ENCODE results near the gene GJB3. TPM values are rescaled to one million over a fixed set of nuclear protein-coding genes. Genes with fewer than 3 reads are reported as not detected.

Gene GJB3
- total and polyA plus RNA-seq, 9 of the 15 experiments (the other 6 are each of a cell fraction or from before 2014, with no cell fraction given), result not detected

- peak in 1 of 4 experiments; percentile 4 for DNase-seq (ENCODE audit: extremely low read depth in 1 of 4, low spot score in 3 of 4)
- Histone ChIP-seq H3K36me3 (ENCODE audit: control insufficient read depth, insufficient read depth, low read length) (no peaks in the 10 kb centered on the region), H2AFZ (ENCODE audit: low read depth, low read length) (no peak overlapping the region), H3K9me1 (ENCODE audit: control insufficient read depth, insufficient read depth, low read length) (no peaks in the 10 kb centered on the region), H3K4me2 (ENCODE audit: insufficient read depth, low read length) (no peak overlapping the region), H3K27ac (ENCODE audit: extremely low read depth, low read depth, low read length) (no peak overlapping the region), H3K4me1 (replicated peaks in 1 of 2; ENCODE audit: control insufficient read depth in 2 of 2, insufficient read depth in 2 of 2, low read length in 2 of 2) (peaks cover 0 to 7% of the 10 kb centered on the region in 2 experiments; a peak in 2 of 5 replicates), H3K79me2 (ENCODE audit: control insufficient read depth, insufficient read depth, low read length) (no peaks in the 10 kb centered on the region), H3K4me3 (no peak overlapping the region), H3K9me3 (replicated peaks; ENCODE audit: control insufficient read depth, insufficient read depth, low read depth, low read length) (no peaks in the 10 kb centered on the region), H4K20me1 (replicated peaks; ENCODE audit: control insufficient read depth, insufficient read depth, low read length) (no peaks in the 10 kb centered on the region), H3K9ac (ENCODE audit: insufficient read depth in 1 of 2, low read depth in 2 of 2, low read length in 2 of 2) (no peak overlapping the region; a peak in 1 of 4 replicates), H3K27me3 (ENCODE audit: control insufficient read depth in 2 of 2, insufficient read depth in 2 of 2, low read length in 2 of 2) (peaks cover 0 to 13% of the 10 kb centered on the region in 2 experiments; a peak in 4 of 5 replicates)
- ATAC-seq, result no peak
- no peak for FAIRE-seq
- in situ Hi-C loops (cut with MboI), result no loop called here
- intact Hi-C loops (cut with micrococcal nuclease), result no loop called here
- 28% methylated on average over 3 of the region's 3 CpGs for WGBS (ENCODE audit: insufficient coverage, low coverage, missing lambda C conversion rate)
- no TSS peak for BruUV-seq (replicated peaks)
- ChIA-PET POLR2A (no interaction called here), CTCF (ENCODE audit: low intra/inter-chr PET ratio) (no interaction called here)
- TF ChIP-seq ZBTB8A (IDR thresholded peaks at IDR 0.05; ENCODE audit: partially characterized antibody) (no peak), ZNF766 (CRISPR knock-in tag; conservative IDR thresholded peaks at IDR 0.05) (peak; percentile 62; the same call in 1 of the 2 replicates)
Measured at GRCh38 chr1:34829250-34829649, 48.2 kb downstream of the GJB3 start.

DNA sequence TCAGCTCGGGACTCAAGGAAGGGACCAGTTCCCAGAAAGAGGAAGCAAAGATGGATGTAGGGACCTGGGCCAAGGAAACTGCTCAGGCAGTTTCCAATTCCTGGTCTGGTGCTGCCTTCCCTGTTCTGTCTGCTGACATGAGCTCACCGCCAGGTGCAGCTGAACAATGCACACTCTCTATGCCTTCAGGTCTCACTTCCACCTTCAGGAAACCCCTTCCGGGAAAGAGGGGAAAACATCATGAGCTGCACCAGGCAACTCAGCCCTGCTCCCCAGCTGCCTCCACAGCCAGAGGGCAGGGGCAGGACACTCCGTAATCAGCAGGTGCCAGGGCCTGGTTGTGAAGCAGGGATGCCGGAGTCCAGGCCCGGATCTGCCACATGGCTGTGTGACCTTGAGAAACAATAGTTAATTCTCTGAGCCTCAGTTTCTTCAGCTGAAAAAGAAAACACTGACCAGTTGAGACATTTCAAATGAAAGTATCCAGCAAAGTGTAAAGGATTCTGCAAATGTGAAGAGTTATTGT, 50.8 kb downstream of the GJB3 start:
- Histone ChIP-seq H3K79me2 (ENCODE audit: control insufficient read depth, insufficient read depth, low read length) (no peaks in the 10 kb centered on the region), H3K27ac (ENCODE audit: extremely low read depth, low read depth, low read length) (no peak overlapping the region), H3K4me1 (replicated peaks in 1 of 2; ENCODE audit: control insufficient read depth in 2 of 2, insufficient read depth in 2 of 2, low read length in 2 of 2) (no peaks in the 10 kb centered on the region; a peak in 1 of 5 replicates), H4K20me1 (replicated peaks; ENCODE audit: control insufficient read depth, insufficient read depth, low read length) (no peaks in the 10 kb centered on the region), H3K27me3 (ENCODE audit: control insufficient read depth in 2 of 2, insufficient read depth in 2 of 2, low read length in 2 of 2) (peaks cover 0 to 9% of the 10 kb centered on the region in 2 experiments; a peak in 4 of 5 replicates), H3K4me3 (no peak overlapping the region), H2AFZ (ENCODE audit: low read depth, low read length) (no peak overlapping the region), H3K9me3 (replicated peaks; ENCODE audit: control insufficient read depth, insufficient read depth, low read depth, low read length) (no peaks in the 10 kb centered on the region), H3K4me2 (ENCODE audit: insufficient read depth, low read length) (no peak overlapping the region), H3K9me1 (ENCODE audit: control insufficient read depth, insufficient read depth, low read length) (no peaks in the 10 kb centered on the region), H3K9ac (ENCODE audit: insufficient read depth in 1 of 2, low read depth in 2 of 2, low read length in 2 of 2) (peak overlapping the region in 1 of 2 experiments; percentile 8; a peak in 1 of 4 replicates), H3K36me3 (ENCODE audit: control insufficient read depth, insufficient read depth, low read length) (no peaks in the 10 kb centered on the region)
- CTCF ChIA-PET (ENCODE audit: low intra/inter-chr PET ratio), result no interaction called here
- no peak for FAIRE-seq
- DNase-seq (ENCODE audit: extremely low read depth in 1 of 4, low spot score in 3 of 4), result peak in 1 of 4 experiments; percentile 5
- WGBS (ENCODE audit: insufficient coverage, low coverage, missing lambda C conversion rate), result 17% methylated on average over 6 of the region's 6 CpGs
- in situ Hi-C loops (cut with MboI) (no loop called here), intact Hi-C loops (cut with micrococcal nuclease) (no loop called here)
- POLR2A ChIA-PET, result interaction anchor here (1.1 to 2.7 kb wide), 3 partner anchors 12 to 28 kb away, joined by 3 to 9 read pairs (median 5); partner anchors contain the start of gene SMIM12
- no TSS peak for BruUV-seq (replicated peaks)
- no peak for ATAC-seq
- TF ChIP-seq SMC3 (conservative IDR thresholded peaks at IDR 0.05; ENCODE audit: insufficient read depth, low read depth, low read length) (no peak), KAT7 (CRISPR knock-in tag; IDR thresholded peaks at IDR 0.05; ENCODE audit: borderline replicate concordance) (no peak), ZSCAN29 (IDR thresholded peaks at IDR 0.05) (no peak), HDAC8 (tag; IDR thresholded peaks at IDR 0.05) (no peak), ETV1 (tag; conservative IDR thresholded peaks at IDR 0.05; ENCODE audit: low read depth) (no peak), TCF3 (CRISPR knock-in tag; IDR thresholded peaks at IDR 0.05) (no peak), POLR2A (conservative IDR thresholded peaks at IDR 0.05) (no peak), LCOR (CRISPR knock-in tag; IDR thresholded peaks at IDR 0.05) (no peak), MEF2A (IDR thresholded peaks at IDR 0.05; ENCODE audit: control insufficient read depth, low read depth, low read length) (no peak), GATAD2B (IDR thresholded peaks at IDR 0.05; ENCODE audit: borderline replicate concordance) (no peak), NFIC (IDR thresholded peaks at IDR 0.05) (no peak), ELF4 (CRISPR knock-in tag; IDR thresholded peaks at IDR 0.05) (no peak), ZNF124 (CRISPR knock-in tag; IDR thresholded peaks at IDR 0.05) (no peak), DNMT1 (IDR thresholded peaks at IDR 0.05) (no peak), TRIM28 (IDR thresholded peaks at IDR 0.05) (no peak)
- TF ChIP-seq, protein P1, sequence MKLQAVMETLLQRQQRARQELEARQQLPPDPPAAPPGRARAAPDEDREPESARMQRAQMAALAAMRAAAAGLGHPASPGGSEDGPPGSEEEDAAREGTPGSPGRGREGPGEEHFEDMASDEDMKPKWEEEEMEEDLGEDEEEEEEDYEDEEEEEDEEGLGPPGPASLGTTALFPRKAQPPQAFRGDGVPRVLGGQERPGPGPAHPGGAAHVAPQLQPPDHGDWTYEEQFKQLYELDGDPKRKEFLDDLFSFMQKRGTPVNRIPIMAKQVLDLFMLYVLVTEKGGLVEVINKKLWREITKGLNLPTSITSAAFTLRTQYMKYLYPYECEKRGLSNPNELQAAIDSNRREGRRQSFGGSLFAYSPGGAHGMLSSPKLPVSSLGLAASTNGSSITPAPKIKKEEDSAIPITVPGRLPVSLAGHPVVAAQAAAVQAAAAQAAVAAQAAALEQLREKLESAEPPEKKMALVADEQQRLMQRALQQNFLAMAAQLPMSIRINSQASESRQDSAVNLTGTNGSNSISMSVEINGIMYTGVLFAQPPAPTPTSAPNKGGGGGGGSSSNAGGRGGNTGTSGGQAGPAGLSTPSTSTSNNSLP (IDR thresholded peaks at IDR 0.05; ENCODE audit: borderline replicate concordance, low read depth, low read length), result no peak

All from K562 (cell line).